Mammary microvascular endothelial cell (primary cell): ENCODE data around the gene ITPR3. TPM values are rescaled to one million over a fixed set of nuclear protein-coding genes. Genes with fewer than 3 reads are reported as not detected.

Experiments used
- total RNA-seq: library from RNA; depleted of rRNA; stranded (reverse); fragments of >200 nt; gene quantifications from 2 replicates; pipeline ENCODE4 v1.2.3, GENCODE V29; 2015

ITPR3 gene
- total RNA-seq = 82.5 and 94.1 TPM in 2 replicates

DNA sequence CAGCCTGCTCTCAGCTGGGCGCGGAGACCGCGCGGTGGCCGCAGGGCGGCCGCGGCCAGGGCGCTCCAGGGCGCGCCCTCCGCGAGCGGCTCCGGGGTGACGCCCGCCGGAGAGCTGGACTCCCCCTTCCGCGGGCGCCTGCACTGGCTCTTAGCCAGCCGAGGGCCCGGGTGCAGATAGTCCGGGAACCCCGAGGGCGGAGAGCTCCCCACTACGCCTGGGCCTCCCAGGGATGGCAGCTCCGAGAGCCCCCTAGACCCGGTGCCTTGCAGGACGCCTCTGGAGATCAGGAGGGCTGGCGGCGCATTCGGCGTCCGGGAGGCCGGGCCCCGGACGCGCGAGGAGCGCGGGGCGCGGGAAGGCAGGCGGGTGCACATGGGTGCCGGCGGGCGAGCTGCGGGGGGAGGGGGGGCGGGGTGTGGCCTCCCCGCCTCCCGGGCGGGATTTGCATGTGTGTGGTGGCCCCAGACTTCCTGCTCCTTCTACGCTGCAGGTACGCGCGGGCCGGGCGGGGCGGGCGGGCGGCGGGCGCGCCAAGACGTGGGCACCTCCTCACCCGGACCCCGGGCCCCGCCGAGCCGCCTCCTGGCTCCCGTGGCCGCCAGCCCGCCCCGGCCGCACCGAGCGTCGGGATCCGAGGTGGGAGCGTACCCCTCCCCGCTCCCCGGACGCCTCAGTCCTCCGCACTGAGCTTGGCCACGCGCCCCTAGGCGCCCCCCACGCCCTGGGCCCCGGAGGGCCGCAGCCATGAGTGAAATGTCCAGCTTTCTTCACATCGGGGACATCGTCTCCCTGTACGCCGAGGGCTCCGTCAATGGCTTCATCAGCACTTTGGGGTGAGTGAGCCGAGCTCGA lies at the start of gene ITPR3:
Gene ITPR3 (plus strand): TSS at position 467 of the 855 bp plus-strand sequence. CDS start 281 bp downstream, at position 748.

GRCh38 chr6:33579828-33580714 lies 41.1 kb upstream of the ITPR3 start, which contains the start of gene BAK1:
Gene BAK1, minus strand, starts transcription at chr6:33580276. Its CDS starts 2,672 bp downstream, at chr6:33577604.

GRCh38 chr6:33711140-33712129 lies 90.3 kb downstream of the ITPR3 start, which contains the start of gene UQCC2:
Gene UQCC2, minus strand, starts transcription at chr6:33711700. Its CDS starts 14 bp downstream, at chr6:33711686.

Other genes with a start within 250 kb of the ITPR3 start
- gene KIFC1, start 229.5 kb upstream of the ITPR3 start, total RNA-seq = 41.9 and 45.2 TPM in 2 replicates
- 17.9 and 24.2 TPM in 2 replicates for gene PHF1, start 210.3 kb upstream of the ITPR3 start, total RNA-seq
- 151 and 168 TPM in 2 replicates for gene CUTA, start 203.2 kb upstream of the ITPR3 start, total RNA-seq
- gene SYNGAP1, start 201.3 kb upstream of the ITPR3 start, total RNA-seq = 1.4 and 2.7 TPM in 2 replicates
- 4.1 and 4.9 TPM in 2 replicates for gene ZBTB9, start 166.7 kb upstream of the ITPR3 start, total RNA-seq
- gene BAK1, start 41.0 kb upstream of the ITPR3 start, total RNA-seq = 30.8 and 31.8 TPM in 2 replicates
- gene UQCC2, start 90.4 kb downstream of the ITPR3 start, total RNA-seq = 30.0 and 41.0 TPM in 2 replicates
- gene IP6K3, start 125.6 kb downstream of the ITPR3 start, total RNA-seq = not detected in 2 replicates
- gene LEMD2, start 167.8 kb downstream of the ITPR3 start, total RNA-seq = 35.8 and 38.4 TPM in 2 replicates
- not detected in 2 replicates for gene MLN, start 182.7 kb downstream of the ITPR3 start, total RNA-seq